Adrenal gland (tissue), 5 donors: ENCODE measurements around the gene CAMK2G.

ENCODE experiments used
- POLR2A ChIP-seq, 2 donors: fragments of 450-650 bp; IDR thresholded peaks; one replicate each; pipeline ENCODE4 v1.6.1; 2017; ENCODE audit warnings: antibody characterized with exemption in 2 of 2, mild to moderate bottlenecking in 2 of 2, moderate library complexity in 1 of 2
- TF ChIP-seq, protein P1 (sequence below), 6 experiments: fragments of 450-650 bp in 4 of 6; fragments of 200-600 bp in 2 of 6; sonication (generic) in 1 of 6; IDR thresholded peaks; 1 replicate in 5 of 6; 2 replicates in 1 of 6; pipeline versions ENCODE4 v1.5.1 to v1.8.0; 2016 to 2021; ENCODE audit warnings: antibody characterized with exemption in 6 of 6, mild to moderate bottlenecking in 2 of 6, moderate library complexity in 1 of 6
- donor health status: DM: no; HTN: no; CAD: no.

DNA sequence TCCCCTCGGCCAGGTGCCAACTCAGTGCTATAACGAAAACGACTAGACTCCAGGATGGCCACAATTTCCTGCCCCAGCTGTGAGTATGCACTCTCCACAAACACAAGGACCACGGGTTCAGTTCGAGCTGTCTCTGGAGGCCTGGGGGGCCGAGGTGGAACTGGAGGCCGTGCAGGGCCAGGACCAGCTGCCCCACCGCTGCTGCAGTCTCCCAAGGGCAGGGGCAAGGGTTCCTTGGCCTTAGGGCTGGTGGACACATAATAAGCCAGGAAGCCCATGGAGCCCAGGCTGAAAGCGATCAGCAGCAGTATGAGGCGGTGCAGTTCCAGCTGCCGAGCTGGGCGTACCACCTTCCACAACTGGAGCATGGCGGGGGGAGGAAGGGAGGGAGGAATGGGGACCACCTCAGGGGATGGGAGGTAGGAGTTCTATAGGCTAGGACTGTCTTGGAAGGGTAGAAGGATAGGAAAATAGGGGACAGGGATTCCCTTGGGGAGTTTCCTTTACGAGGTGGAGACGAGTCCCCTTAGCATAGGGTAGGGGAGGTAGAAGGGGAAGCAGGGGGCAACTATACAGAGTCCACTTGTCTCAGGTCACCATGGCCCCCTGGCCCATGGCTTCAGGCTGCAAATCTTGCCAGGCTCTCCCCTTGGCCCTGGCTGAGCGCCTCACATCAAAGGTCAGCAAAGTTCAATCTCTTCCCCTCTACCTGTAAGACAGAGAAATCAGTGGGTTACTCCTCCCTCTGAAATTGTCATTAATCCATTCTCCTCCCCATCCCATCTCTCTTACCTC lies 66.1 kb downstream of the CAMK2G start:
- no peak for TF ChIP-seq POLR2A (IDR thresholded peaks at IDR 0.05)
- TF ChIP-seq, protein P1, sequence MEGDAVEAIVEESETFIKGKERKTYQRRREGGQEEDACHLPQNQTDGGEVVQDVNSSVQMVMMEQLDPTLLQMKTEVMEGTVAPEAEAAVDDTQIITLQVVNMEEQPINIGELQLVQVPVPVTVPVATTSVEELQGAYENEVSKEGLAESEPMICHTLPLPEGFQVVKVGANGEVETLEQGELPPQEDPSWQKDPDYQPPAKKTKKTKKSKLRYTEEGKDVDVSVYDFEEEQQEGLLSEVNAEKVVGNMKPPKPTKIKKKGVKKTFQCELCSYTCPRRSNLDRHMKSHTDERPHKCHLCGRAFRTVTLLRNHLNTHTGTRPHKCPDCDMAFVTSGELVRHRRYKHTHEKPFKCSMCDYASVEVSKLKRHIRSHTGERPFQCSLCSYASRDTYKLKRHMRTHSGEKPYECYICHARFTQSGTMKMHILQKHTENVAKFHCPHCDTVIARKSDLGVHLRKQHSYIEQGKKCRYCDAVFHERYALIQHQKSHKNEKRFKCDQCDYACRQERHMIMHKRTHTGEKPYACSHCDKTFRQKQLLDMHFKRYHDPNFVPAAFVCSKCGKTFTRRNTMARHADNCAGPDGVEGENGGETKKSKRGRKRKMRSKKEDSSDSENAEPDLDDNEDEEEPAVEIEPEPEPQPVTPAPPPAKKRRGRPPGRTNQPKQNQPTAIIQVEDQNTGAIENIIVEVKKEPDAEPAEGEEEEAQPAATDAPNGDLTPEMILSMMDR (IDR thresholded peaks at IDR 0.05), result no peak
